22Rv1 (cell line): ENCODE results near the gene EXOSC10.

Experiments used
- H3K27ac ChIP-seq: fragments of 450-650 bp; 2 replicates; pipeline ENCODE4 v1.5.1; 2017
- CTCF ChIP-seq: fragments of 450-650 bp; IDR thresholded peaks from 2 replicates; pipeline ENCODE4 v1.5.1; 2017; ENCODE audit warnings: mild to moderate bottlenecking
- ZFX ChIP-seq: fragments of 450-650 bp; IDR thresholded peaks from 2 replicates; pipeline ENCODE4 v1.6.1; 2017; ENCODE audit warnings: antibody characterized with exemption, borderline replicate concordance

EXOSC10 gene

GRCh38 chr1:11058595-11059154, 41.0 kb downstream of the EXOSC10 start:
- peak overlapping the region; percentile 78 for H3K27ac ChIP-seq
- TF ChIP-seq CTCF, result no peak
- no peak for TF ChIP-seq ZFX

- TF ChIP-seq ZFX (no peak), CTCF (no peak)
- H3K27ac ChIP-seq, result peak overlapping the region; percentile 78
Measured at GRCh38 chr1:11058026-11058425, 41.6 kb downstream of the EXOSC10 start.

- no peak overlapping the region for H3K27ac ChIP-seq
- TF ChIP-seq ZFX, result no peak
- no peak for TF ChIP-seq CTCF
Measured at GRCh38 chr1:11057477-11057876, 42.2 kb downstream of the EXOSC10 start.

GRCh38 chr1:11056504-11056903, 43.2 kb downstream of the EXOSC10 start:
- H3K27ac ChIP-seq, result 0 out of 2 replicates have a peak overlapping the region, but pooled peaks have one; percentile 2
- TF ChIP-seq ZFX (no peak), CTCF (no peak)

- TF ChIP-seq CTCF (no peak), ZFX (no peak)
- 0 out of 2 replicates have a peak overlapping the region, but pooled peaks have one; percentile 2 for H3K27ac ChIP-seq
Measured at GRCh38 chr1:11055676-11056075, 44.0 kb downstream of the EXOSC10 start.

- TF ChIP-seq ZFX, result no peak
- TF ChIP-seq CTCF, result no peak
- no peak overlapping the region for H3K27ac ChIP-seq
Measured at GRCh38 chr1:11054666-11055065, 45.0 kb downstream of the EXOSC10 start.

- H3K27ac ChIP-seq, result no peak overlapping the region
- TF ChIP-seq ZFX (no peak), CTCF (no peak)
Measured at GRCh38 chr1:11054181-11054580, 45.5 kb downstream of the EXOSC10 start.
